Endothelial cell of umbilical vein (primary cell): ENCODE results near the gene COQ8B. TPM values are rescaled to one million over a fixed set of nuclear protein-coding genes. Genes with fewer than 3 reads are reported as not detected.

Experiments used
- BruUV-seq: library from RNA; stranded (reverse); fragments of 400-500 nt; replicated peaks from 2 replicates; lab custom pipeline; 2021; lab: Mats Ljungman, UMichigan
- CTCF ChIA-PET: fragments of 300-600, 350-600 bp; sonication (Branson Sonifier 250); formaldehyde crosslinking; loops from one replicate; lab custom pipeline; 2021; ENCODE audit warnings: antibody characterized with exemption, inconsistent platforms; lab: Charles Lee
- POLR2A ChIA-PET: fragments of 300-600, 350-600 bp; sonication (Branson Sonifier 250); formaldehyde crosslinking; loops from one replicate; lab custom pipeline; 2021; ENCODE audit warnings: antibody characterized with exemption, inconsistent platforms; lab: Charles Lee
- DNase-seq: peaks from one replicate; pipeline ENCODE4 v3.0.0-alpha.2; 2011; ENCODE audit warnings: low read depth, low spot score
- FAIRE-seq: peaks from 2 replicates; lab custom pipeline; 2011; peaks lifted over from hg19 to GRCh38; lab: Jason Lieb, UNC
- H2AFZ ChIP-seq: 2 replicates; pipeline ENCODE4 v1.6.0; 2012; ENCODE audit warnings: low read depth, low read length, control low read depth, inconsistent platforms
- H3K27ac ChIP-seq: 2 replicates; pipeline ENCODE4 v1.5.1; 2011; ENCODE audit warnings: low read depth, mild to moderate bottlenecking, control low read depth, low read length, moderate library complexity; ENCODE audit not compliant: insufficient read depth
- H3K27me3 ChIP-seq, 2 experiments: 2 replicates each; pipeline versions ENCODE4 v1.6.0 to v1.6.1; 2011; ENCODE audit warnings: low read length in 2 of 2, mixed read lengths in 1 of 2; ENCODE audit not compliant: control insufficient read depth in 2 of 2, insufficient read depth in 2 of 2
- H3K36me3 ChIP-seq, 2 experiments: 2 replicates in 1 of 2; 3 replicates in 1 of 2; pipeline ENCODE4 v1.5.1; 2011; ENCODE audit warnings: low read length in 2 of 2, mild to moderate bottlenecking in 1 of 2, moderate library complexity in 1 of 2; ENCODE audit not compliant: control insufficient read depth in 2 of 2, insufficient read depth in 2 of 2; ENCODE audit errors: extremely low read depth in 1 of 2
- H3K4me1 ChIP-seq: 3 replicates; pipeline ENCODE4 v1.5.1; 2011; ENCODE audit warnings: mild to moderate bottlenecking, low read length; ENCODE audit not compliant: control insufficient read depth, insufficient read depth; ENCODE audit errors: extremely low read depth
- H3K4me2 ChIP-seq: 2 replicates; pipeline ENCODE4 v1.6.1; 2011; ENCODE audit warnings: low read length, control low read depth, mixed read lengths; ENCODE audit not compliant: insufficient read depth
- H3K4me3 ChIP-seq, 3 experiments: fragments of 200-600 bp in 1 of 3; sonication (generic), shearing (Covaris generic) in 1 of 3; replicated peaks in 1 of 3; 2 replicates each; pipeline ENCODE4 v1.5.1; 2011 to 2016; ENCODE audit warnings: control low read depth in 3 of 3, low read length in 3 of 3, mild to moderate bottlenecking in 2 of 3, inconsistent platforms in 1 of 3, low read depth in 1 of 3, moderate library complexity in 1 of 3; ENCODE audit not compliant: insufficient read depth in 1 of 3
- H3K79me2 ChIP-seq: 2 replicates; pipeline ENCODE4 v1.6.0; 2012; ENCODE audit warnings: low read length, inconsistent platforms; ENCODE audit not compliant: control insufficient read depth, insufficient read depth
- H3K9ac ChIP-seq: replicated peaks from 2 replicates; pipeline ENCODE3; 2011; ENCODE audit warnings: low read length, control low read depth; ENCODE audit not compliant: insufficient read depth; ENCODE audit errors: extremely low read depth
- H3K9me1 ChIP-seq: replicated peaks from 3 replicates; pipeline ENCODE4 v1.6.0; 2011; ENCODE audit warnings: mild to moderate bottlenecking, low read length; ENCODE audit not compliant: control insufficient read depth, insufficient read depth; ENCODE audit errors: extremely low read depth
- H3K9me3 ChIP-seq: replicated peaks from 2 replicates; pipeline ENCODE4 v1.5.1; 2012; ENCODE audit warnings: low read length, inconsistent platforms; ENCODE audit not compliant: control insufficient read depth, insufficient read depth
- H4K20me1 ChIP-seq: replicated peaks from 2 replicates; pipeline ENCODE3; 2011; ENCODE audit warnings: mild to moderate bottlenecking, low read length; ENCODE audit not compliant: control insufficient read depth, insufficient read depth; ENCODE audit errors: extremely low read depth
- EZH2 ChIP-seq: IDR thresholded peaks from 2 replicates; pipeline ENCODE4 v1.6.1; 2012; ENCODE audit warnings: borderline replicate concordance, low read depth, mild to moderate bottlenecking, moderate library complexity, low read length, inconsistent platforms; ENCODE audit not compliant: severe bottlenecking
- FOS ChIP-seq: IDR thresholded peaks from 2 replicates; pipeline ENCODE4 v1.6.1; 2011; ENCODE audit warnings: mild to moderate bottlenecking, low read length, moderate library complexity, borderline replicate concordance; ENCODE audit not compliant: insufficient read depth
- GATA2 ChIP-seq: IDR thresholded peaks from 2 replicates; pipeline ENCODE4 v1.7.0; 2011; ENCODE audit warnings: low read depth, mild to moderate bottlenecking, moderate library complexity, mixed read lengths, low read length; ENCODE audit not compliant: insufficient read length, insufficient read depth
- JUN ChIP-seq: IDR thresholded peaks from 2 replicates; pipeline ENCODE4 v1.6.1; 2011; ENCODE audit warnings: borderline replicate concordance, low read depth; ENCODE audit not compliant: insufficient read length, insufficient read depth
- MYC ChIP-seq: IDR thresholded peaks from one replicate; pipeline ENCODE4 v1.6.1; 2011; ENCODE audit warnings: mild to moderate bottlenecking, low read depth, low read length
- POLR2A ChIP-seq: IDR thresholded peaks from 2 replicates; pipeline ENCODE4 v1.6.1; 2012; ENCODE audit warnings: low read depth, mild to moderate bottlenecking, control low read depth, low read length
- POLR2AphosphoS5 ChIP-seq: IDR thresholded peaks from 2 replicates; pipeline ENCODE4 v1.6.1; 2012; ENCODE audit warnings: low read depth, mild to moderate bottlenecking, control low read depth, low read length, moderate library complexity; ENCODE audit not compliant: insufficient read depth
- dilution Hi-C: fragments of 300-500 bp; cut with MboI; formaldehyde crosslinking; loops from one replicate; pipeline ENCODE4 v1.15.0; 2019; ENCODE audit warnings: low sequenced_read_pairs; ENCODE audit not compliant: extremely low pct_ligation_motif_present
- intact Hi-C: fragments of 100-400 bp; cut with micrococcal nuclease; formaldehyde crosslinking; loops from one replicate; pipeline ENCODE4 v1.10.0; 2022
- polyA plus RNA-seq, 4 experiments: library from polyadenylated mRNA; depleted of rRNA in 3 of 4; stranded (reverse) in 3 of 4; unstranded in 1 of 4; fragments of >200 nt; gene quantifications; 2 replicates each; pipeline versions ENCODE4 v1.2.1 to v1.2.3, GENCODE V29; 2011 to 2012; ENCODE audit warnings: missing spikeins in 1 of 4
- total RNA-seq: library from RNA; stranded (reverse); gene quantifications from 2 replicates; pipeline ENCODE4 v1.2.3, GENCODE V29; 2021
- TF ChIP-seq, protein P1 (sequence below), 2 donors: IDR thresholded peaks; 1 replicate in 1 of 2; 2 replicates in 1 of 2; pipeline ENCODE4 v1.5.1; 2011; ENCODE audit warnings: low read length in 2 of 2, mild to moderate bottlenecking in 2 of 2, moderate library complexity in 2 of 2, control low read depth in 1 of 2, inconsistent platforms in 1 of 2, low read depth in 1 of 2; ENCODE audit not compliant: insufficient read depth in 1 of 2; ENCODE audit errors: extremely low read depth in 1 of 2
- TF ChIP-seq, protein P2 (sequence below): IDR thresholded peaks from 2 replicates; pipeline ENCODE4 v1.6.1; 2011; ENCODE audit not compliant: insufficient read depth, insufficient read length

The COQ8B gene
- total and polyA plus RNA-seq, 2 donors (not counting 3 experiments of a cell fraction or from before 2014, with no cell fraction given) = 16.2 to 19.2 TPM

DNA sequence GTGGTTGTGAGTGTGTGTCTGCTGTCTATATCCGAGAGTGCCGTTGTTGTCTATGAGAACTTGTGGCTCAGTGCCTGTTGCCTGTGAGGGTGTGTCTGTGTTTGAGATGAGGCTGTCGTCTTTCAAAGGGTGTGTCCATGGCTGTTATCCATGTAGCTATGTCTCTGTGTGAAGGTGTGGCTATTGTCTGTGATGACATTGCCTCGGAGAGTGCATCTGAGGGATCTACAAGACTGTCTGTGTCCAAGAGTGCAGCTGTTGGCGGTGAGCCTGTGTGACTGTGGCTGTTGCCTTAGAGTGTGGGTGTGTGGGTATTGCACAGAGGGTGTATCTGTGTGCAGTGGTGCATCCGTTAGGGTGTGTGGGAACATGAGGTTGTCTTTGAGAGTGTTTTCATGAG, 31.1 kb downstream of the COQ8B start:
- intact Hi-C loops (no loop called here), dilution Hi-C loops (no loop called here)
- no peak overlapping the region for H3K4me2 ChIP-seq
- no TSS peak for BruUV-seq
- DNase-seq (no peak), FAIRE-seq (no peak)
- H3K27ac ChIP-seq = no peak overlapping the region
- POLR2A ChIA-PET = no interaction called here
- H3K4me3 ChIP-seq = no peak overlapping the region
- no peaks in the 10 kb centered on the region for H3K9me3 ChIP-seq
- no peak overlapping the region for H3K9ac ChIP-seq
- no peak for TF ChIP-seq JUN
- TF ChIP-seq, protein P1, sequence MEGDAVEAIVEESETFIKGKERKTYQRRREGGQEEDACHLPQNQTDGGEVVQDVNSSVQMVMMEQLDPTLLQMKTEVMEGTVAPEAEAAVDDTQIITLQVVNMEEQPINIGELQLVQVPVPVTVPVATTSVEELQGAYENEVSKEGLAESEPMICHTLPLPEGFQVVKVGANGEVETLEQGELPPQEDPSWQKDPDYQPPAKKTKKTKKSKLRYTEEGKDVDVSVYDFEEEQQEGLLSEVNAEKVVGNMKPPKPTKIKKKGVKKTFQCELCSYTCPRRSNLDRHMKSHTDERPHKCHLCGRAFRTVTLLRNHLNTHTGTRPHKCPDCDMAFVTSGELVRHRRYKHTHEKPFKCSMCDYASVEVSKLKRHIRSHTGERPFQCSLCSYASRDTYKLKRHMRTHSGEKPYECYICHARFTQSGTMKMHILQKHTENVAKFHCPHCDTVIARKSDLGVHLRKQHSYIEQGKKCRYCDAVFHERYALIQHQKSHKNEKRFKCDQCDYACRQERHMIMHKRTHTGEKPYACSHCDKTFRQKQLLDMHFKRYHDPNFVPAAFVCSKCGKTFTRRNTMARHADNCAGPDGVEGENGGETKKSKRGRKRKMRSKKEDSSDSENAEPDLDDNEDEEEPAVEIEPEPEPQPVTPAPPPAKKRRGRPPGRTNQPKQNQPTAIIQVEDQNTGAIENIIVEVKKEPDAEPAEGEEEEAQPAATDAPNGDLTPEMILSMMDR (IDR thresholded peaks at IDR 0.05; ENCODE audit: extremely low read depth in 1 of 2, insufficient read depth in 1 of 2, low read depth in 1 of 2, low read length in 2 of 2) = no peak
- TF ChIP-seq POLR2A = no peak
- no peak overlapping the region for H2AFZ ChIP-seq
- H4K20me1 ChIP-seq = no peaks in the 10 kb centered on the region
- no peaks in the 10 kb centered on the region for H3K9me1 ChIP-seq
- H3K4me1 ChIP-seq = peaks cover 8% of the 10 kb centered on the region
- H3K27me3 ChIP-seq = no peaks in the 10 kb centered on the region
- peaks cover 0 to 29% of the 10 kb centered on the region in 2 experiments for H3K36me3 ChIP-seq
- peaks cover 27% of the 10 kb centered on the region for H3K79me2 ChIP-seq
- CTCF ChIA-PET = no interaction called here

DNA sequence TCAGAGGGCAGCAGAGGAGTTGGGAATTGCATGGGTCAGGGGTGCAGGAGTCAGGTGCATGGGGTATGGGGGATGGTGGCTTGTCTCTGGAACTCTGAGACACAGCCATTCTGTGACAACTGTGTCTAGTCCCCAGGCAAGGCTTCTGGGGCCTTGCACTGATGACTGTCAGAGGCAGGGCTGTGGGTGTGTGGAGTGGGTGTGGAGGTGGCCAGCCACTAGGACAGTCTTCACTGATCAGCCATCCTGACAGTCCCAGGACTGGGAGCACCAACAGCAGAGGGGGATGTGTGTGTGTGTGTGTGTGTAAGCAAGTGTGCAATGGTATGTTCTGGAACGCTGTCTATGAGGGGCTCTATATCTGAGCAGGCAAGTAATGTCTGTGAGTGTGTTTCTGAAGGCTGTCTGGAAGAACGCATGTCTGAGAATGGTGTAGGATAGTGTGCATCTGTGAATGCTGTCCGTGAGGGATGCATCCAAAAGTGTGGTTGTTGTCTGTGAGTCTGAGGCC, 31.6 kb downstream of the COQ8B start:
- DNase-seq = no peak
- intact Hi-C loops = no loop called here
- peaks cover 0 to 29% of the 10 kb centered on the region in 2 experiments for H3K36me3 ChIP-seq
- dilution Hi-C loops = no loop called here
- H3K27ac ChIP-seq = no peak overlapping the region
- BruUV-seq = no TSS peak
- H2AFZ ChIP-seq = no peak overlapping the region
- POLR2A ChIA-PET = no interaction called here
- no peak overlapping the region for H3K4me3 ChIP-seq
- H3K9me1 ChIP-seq = no peaks in the 10 kb centered on the region
- H3K9me3 ChIP-seq = no peaks in the 10 kb centered on the region
- no peaks in the 10 kb centered on the region for H3K27me3 ChIP-seq
- FAIRE-seq = no peak
- peaks cover 8% of the 10 kb centered on the region for H3K4me1 ChIP-seq
- TF ChIP-seq FOS (no peak), JUN (no peak), EZH2 (no peak), POLR2AphosphoS5 (no peak), MYC (no peak), GATA2 (no peak), POLR2A (no peak)
- TF ChIP-seq, protein P1 (IDR thresholded peaks at IDR 0.05; ENCODE audit: extremely low read depth in 1 of 2, insufficient read depth in 1 of 2, low read depth in 1 of 2, low read length in 2 of 2) = no peak
- TF ChIP-seq, protein P2, sequence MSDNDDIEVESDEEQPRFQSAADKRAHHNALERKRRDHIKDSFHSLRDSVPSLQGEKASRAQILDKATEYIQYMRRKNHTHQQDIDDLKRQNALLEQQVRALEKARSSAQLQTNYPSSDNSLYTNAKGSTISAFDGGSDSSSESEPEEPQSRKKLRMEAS = no peak
- H3K9ac ChIP-seq = no peak overlapping the region
- H3K79me2 ChIP-seq = peaks cover 25% of the 10 kb centered on the region
- H4K20me1 ChIP-seq = no peaks in the 10 kb centered on the region
- CTCF ChIA-PET = no interaction called here
- H3K4me2 ChIP-seq = no peak overlapping the region
